Naive B cell (primary cell): ENCODE results near the gene GRIN2A. TPM values are rescaled to one million over a fixed set of nuclear protein-coding genes. Genes with fewer than 3 reads are reported as not detected.

Experiments used
- ATAC-seq, 2 donors: fragments of 150-1000 bp; cut with Tn5 transposase; 2 replicates each; pipeline ENCODE4 v1.10.0; 2021; ENCODE audit warnings: low read depth in 2 of 2, mild to moderate bottlenecking in 2 of 2, moderate library complexity in 2 of 2
- DNase-seq: peaks from one replicate; pipeline ENCODE4 v3.0.0; 2022
- H3K27ac Mint-ChIP-seq, 6 donors: one replicate each; pipeline ENCODE4 v1.8.0; 2020 to 2022; ENCODE audit warnings: mild to moderate bottlenecking in 6 of 6, mixed read lengths in 6 of 6, moderate library complexity in 5 of 6, inconsistent platforms in 2 of 6
- H3K27me3 Mint-ChIP-seq, 3 donors: one replicate each; pipeline ENCODE4 v1.8.0; 2021 to 2022; ENCODE audit warnings: mixed read lengths in 3 of 3, mild to moderate bottlenecking in 1 of 3
- H3K36me3 Mint-ChIP-seq, 2 donors: one replicate each; pipeline ENCODE4 v1.8.0; 2020 to 2022; ENCODE audit warnings: mixed read lengths in 2 of 2, inconsistent platforms in 1 of 2, mild to moderate bottlenecking in 1 of 2
- H3K4me1 Mint-ChIP-seq, 3 donors: one replicate each; pipeline ENCODE4 v1.8.0; 2020 to 2022; ENCODE audit warnings: mixed read lengths in 3 of 3, inconsistent platforms in 1 of 3, mild to moderate bottlenecking in 1 of 3, moderate library complexity in 1 of 3
- H3K4me3 Mint-ChIP-seq, 8 donors: one replicate each; pipeline ENCODE4 v1.8.0; 2020 to 2022; ENCODE audit warnings: mild to moderate bottlenecking in 8 of 8, mixed read lengths in 8 of 8, moderate library complexity in 8 of 8, inconsistent platforms in 2 of 8
- H3K9me3 Mint-ChIP-seq, 7 donors: one replicate each; pipeline ENCODE4 v1.8.0; 2020 to 2022; ENCODE audit warnings: mixed read lengths in 7 of 7, mild to moderate bottlenecking in 5 of 7, inconsistent platforms in 2 of 7, moderate library complexity in 1 of 7
- polyA plus RNA-seq, 6 donors: library from polyadenylated mRNA; unstranded; fragments of 300-500 nt; fragmentation: Illumina TruSeq; gene quantifications; one replicate each; pipeline ENCODE4 v1.2.3, GENCODE V29; 2021; ENCODE audit warnings: low read depth in 6 of 6

GRIN2A gene
- polyA plus RNA-seq, 6 donors from 2014 or later: 0.04 to 0.53 (median 0.17) TPM; not detected in 3

- Mint-ChIP-seq H3K27ac (no peak overlapping the region), H3K36me3 (no peaks in the 10 kb centered on the region), H3K27me3 (peaks cover 32 to 74% (median 53%) of the 10 kb centered on the region in 3 donors), H3K9me3 (peaks cover 0 to 7% (median 0%) of the 10 kb centered on the region in 7 donors), H3K4me1 (peaks cover 0 to 9% (median 4%) of the 10 kb centered on the region in 3 donors), H3K4me3 (no peak overlapping the region)
- ATAC-seq (no peak), DNase-seq (no peak)
Observed at GRCh38 chr16:10150906-10151305, 31.3 kb downstream of the GRIN2A start.

GRCh38 chr16:10145542-10146035 lies 36.6 kb downstream of the GRIN2A start:
- no peak for ATAC-seq
- no peak overlapping the region for H3K4me3 Mint-ChIP-seq
- H3K36me3 Mint-ChIP-seq: no peaks in the 10 kb centered on the region
- peaks cover 6 to 10% (median 7%) of the 10 kb centered on the region in 3 donors for H3K4me1 Mint-ChIP-seq
- no peak for DNase-seq
- H3K9me3 Mint-ChIP-seq: peaks cover 0 to under 1% (median 0%) of the 10 kb centered on the region in 7 donors
- H3K27me3 Mint-ChIP-seq: peaks cover 29 to 45% (median 31%) of the 10 kb centered on the region in 3 donors
- no peak overlapping the region for H3K27ac Mint-ChIP-seq

- Mint-ChIP-seq H3K4me3 (no peak overlapping the region), H3K9me3 (no peaks in the 10 kb centered on the region), H3K27me3 (peaks cover 11 to 20% (median 13%) of the 10 kb centered on the region in 3 donors), H3K4me1 (peaks cover 4 to 7% (median 5%) of the 10 kb centered on the region in 3 donors), H3K27ac (no peak overlapping the region), H3K36me3 (no peaks in the 10 kb centered on the region)
- ATAC-seq (no peak), DNase-seq (no peak)
Observed at GRCh38 chr16:10141671-10142070, 40.6 kb downstream of the GRIN2A start.

- peaks cover 4 to 7% (median 5%) of the 10 kb centered on the region in 3 donors for H3K4me1 Mint-ChIP-seq
- DNase-seq (no peak), ATAC-seq (no peak)
- no peak overlapping the region for H3K4me3 Mint-ChIP-seq
- no peaks in the 10 kb centered on the region for H3K36me3 Mint-ChIP-seq
- H3K27ac Mint-ChIP-seq: no peak overlapping the region
- H3K27me3 Mint-ChIP-seq: peaks cover 0 to 12% (median 4%) of the 10 kb centered on the region in 3 donors
- H3K9me3 Mint-ChIP-seq: no peaks in the 10 kb centered on the region
Observed at GRCh38 chr16:10138881-10139280, 43.3 kb downstream of the GRIN2A start.

- ATAC-seq: no peak
- no peak for DNase-seq
- Mint-ChIP-seq H3K4me3 (no peak overlapping the region), H3K9me3 (peaks cover 0 to 8% (median 2%) of the 10 kb centered on the region in 7 donors), H3K4me1 (peaks cover 4 to 7% (median 5%) of the 10 kb centered on the region in 3 donors), H3K27me3 (peaks cover 0 to 19% (median 4%) of the 10 kb centered on the region in 3 donors), H3K36me3 (peaks cover 0 to 4% of the 10 kb centered on the region in 2 donors), H3K27ac (no peak overlapping the region)
Observed at GRCh38 chr16:10137341-10137740, 44.9 kb downstream of the GRIN2A start.

GRCh38 chr16:10136916-10137315 lies 45.3 kb downstream of the GRIN2A start:
- Mint-ChIP-seq H3K27me3 (peaks cover 0 to 19% (median 2%) of the 10 kb centered on the region in 3 donors), H3K27ac (no peak overlapping the region), H3K4me1 (peaks cover 2 to 3% (median 3%) of the 10 kb centered on the region in 3 donors), H3K4me3 (no peak overlapping the region), H3K9me3 (peaks cover 0 to 9% (median 2%) of the 10 kb centered on the region in 7 donors), H3K36me3 (peaks cover 0 to 4% of the 10 kb centered on the region in 2 donors)
- ATAC-seq: no peak
- DNase-seq: no peak

- peaks cover 0 to 9% (median 2%) of the 10 kb centered on the region in 7 donors for H3K9me3 Mint-ChIP-seq
Observed at GRCh38 chr16:10130538-10130937, 51.7 kb downstream of the GRIN2A start.

GRCh38 chr16:10128397-10129258 lies 53.6 kb downstream of the GRIN2A start:
- DNase-seq (no peak), ATAC-seq (no peak)
- Mint-ChIP-seq H3K4me3 (no peak overlapping the region), H3K27me3 (peaks cover 30 to 67% (median 44%) of the 10 kb centered on the region in 3 donors), H3K36me3 (peaks cover 0 to 4% of the 10 kb centered on the region in 2 donors), H3K9me3 (peaks cover 0 to 9% (median 2%) of the 10 kb centered on the region in 7 donors), H3K4me1 (no peaks in the 10 kb centered on the region), H3K27ac (no peak overlapping the region)

More at GRCh38 chr16:10130538-10130937, 51.7 kb downstream of the GRIN2A start:
- Mint-ChIP-seq H3K4me3 (no peak overlapping the region), H3K27me3 (peaks cover 17 to 48% (median 30%) of the 10 kb centered on the region in 3 donors), H3K4me1 (no peaks in the 10 kb centered on the region), H3K27ac (no peak overlapping the region), H3K36me3 (peaks cover 0 to 4% of the 10 kb centered on the region in 2 donors)
- ATAC-seq (no peak), DNase-seq (no peak)

- Mint-ChIP-seq H3K27ac (no peak overlapping the region), H3K9me3 (no peaks in the 10 kb centered on the region), H3K4me1 (no peaks in the 10 kb centered on the region), H3K4me3 (no peak overlapping the region), H3K36me3 (no peaks in the 10 kb centered on the region), H3K27me3 (peaks cover 30 to 71% (median 48%) of the 10 kb centered on the region in 3 donors)
- DNase-seq (no peak), ATAC-seq (no peak)
Observed at GRCh38 chr16:10126686-10127085, 55.5 kb downstream of the GRIN2A start.

GRCh38 chr16:10123141-10123540 lies 59.1 kb downstream of the GRIN2A start:
- H3K27ac Mint-ChIP-seq: no peak overlapping the region
- ATAC-seq (no peak), DNase-seq (no peak)
- peaks cover 31 to 76% (median 54%) of the 10 kb centered on the region in 3 donors for H3K27me3 Mint-ChIP-seq
- H3K9me3 Mint-ChIP-seq: peaks cover 0 to 14% (median 0%) of the 10 kb centered on the region in 7 donors
- no peak overlapping the region for H3K4me3 Mint-ChIP-seq
- no peaks in the 10 kb centered on the region for H3K4me1 Mint-ChIP-seq
- no peaks in the 10 kb centered on the region for H3K36me3 Mint-ChIP-seq

GRCh38 chr16:10122546-10122945 lies 59.7 kb downstream of the GRIN2A start:
- Mint-ChIP-seq H3K27me3 (peaks cover 31 to 78% (median 54%) of the 10 kb centered on the region in 3 donors), H3K4me3 (no peak overlapping the region), H3K27ac (no peak overlapping the region), H3K4me1 (no peaks in the 10 kb centered on the region), H3K9me3 (peaks cover 0 to 14% (median 0%) of the 10 kb centered on the region in 7 donors), H3K36me3 (no peaks in the 10 kb centered on the region)
- no peak for ATAC-seq
- no peak for DNase-seq

- Mint-ChIP-seq H3K27ac (no peak overlapping the region), H3K36me3 (no peaks in the 10 kb centered on the region), H3K9me3 (peaks cover 0 to 14% (median 0%) of the 10 kb centered on the region in 7 donors), H3K27me3 (peaks cover 31 to 78% (median 53%) of the 10 kb centered on the region in 3 donors), H3K4me3 (no peak overlapping the region), H3K4me1 (no peaks in the 10 kb centered on the region)
- no peak for DNase-seq
- ATAC-seq: no peak
Observed at GRCh38 chr16:10121897-10122425, 60.3 kb downstream of the GRIN2A start.

GRCh38 chr16:10121491-10121890 lies 60.7 kb downstream of the GRIN2A start:
- Mint-ChIP-seq H3K4me3 (no peak overlapping the region), H3K36me3 (no peaks in the 10 kb centered on the region), H3K9me3 (peaks cover 0 to 14% (median 0%) of the 10 kb centered on the region in 7 donors), H3K27ac (no peak overlapping the region), H3K27me3 (peaks cover 28 to 83% (median 56%) of the 10 kb centered on the region in 3 donors), H3K4me1 (no peaks in the 10 kb centered on the region)
- ATAC-seq: no peak
- DNase-seq: no peak
